Activated CD4-positive, alpha-beta memory T cell treated with anti-CD3 and anti-CD28 coated beads, Interleukin-2, amount 10 ng/mL, durations not matched to agents 7 days and 5 days (primary cell): ENCODE measurements around the gene MAN1B1. TPM values are rescaled to one million over a fixed set of nuclear protein-coding genes. Genes with fewer than 3 reads are reported as not detected.

Source experiments
- CTCF ChIA-PET: fragments of 350-600 bp; sonication (Branson Sonifier 250); formaldehyde crosslinking; loops from one replicate; lab custom pipeline; 2021; ENCODE audit warnings: antibody characterized with exemption, inconsistent platforms; lab: Charles Lee
- POLR2A ChIA-PET: fragments of 350-600 bp; sonication (Branson Sonifier 250); formaldehyde crosslinking; loops from one replicate; lab custom pipeline; 2021; ENCODE audit warnings: antibody characterized with exemption; lab: Charles Lee
- DNase-seq: peaks from one replicate; pipeline ENCODE4 v3.0.0-alpha.2; 2020
- H3K27ac Mint-ChIP-seq: one replicate; pipeline ENCODE4 v1.8.0; 2021; ENCODE audit warnings: mild to moderate bottlenecking, mixed read lengths
- H3K27me3 Mint-ChIP-seq: one replicate; pipeline ENCODE4 v1.8.0; 2021; ENCODE audit warnings: mixed read lengths
- H3K36me3 Mint-ChIP-seq: one replicate; pipeline ENCODE4 v1.8.0; 2021; ENCODE audit warnings: low read depth, mixed read lengths
- H3K4me1 Mint-ChIP-seq: one replicate; pipeline ENCODE4 v1.8.0; 2021; ENCODE audit warnings: mixed read lengths
- H3K4me3 Mint-ChIP-seq: one replicate; pipeline ENCODE4 v1.8.0; 2021; ENCODE audit warnings: mild to moderate bottlenecking, mixed read lengths
- H3K9me3 Mint-ChIP-seq: one replicate; pipeline ENCODE4 v1.8.0; 2021; ENCODE audit warnings: mixed read lengths
- total RNA-seq, 2 experiments: library from RNA; stranded (reverse); gene quantifications; one replicate each; pipeline ENCODE4 v1.2.3, GENCODE V29; 2021

The MAN1B1 gene
- total RNA-seq, 2 experiments from 2014 or later, result 51.4 to 51.9 TPM

DNA sequence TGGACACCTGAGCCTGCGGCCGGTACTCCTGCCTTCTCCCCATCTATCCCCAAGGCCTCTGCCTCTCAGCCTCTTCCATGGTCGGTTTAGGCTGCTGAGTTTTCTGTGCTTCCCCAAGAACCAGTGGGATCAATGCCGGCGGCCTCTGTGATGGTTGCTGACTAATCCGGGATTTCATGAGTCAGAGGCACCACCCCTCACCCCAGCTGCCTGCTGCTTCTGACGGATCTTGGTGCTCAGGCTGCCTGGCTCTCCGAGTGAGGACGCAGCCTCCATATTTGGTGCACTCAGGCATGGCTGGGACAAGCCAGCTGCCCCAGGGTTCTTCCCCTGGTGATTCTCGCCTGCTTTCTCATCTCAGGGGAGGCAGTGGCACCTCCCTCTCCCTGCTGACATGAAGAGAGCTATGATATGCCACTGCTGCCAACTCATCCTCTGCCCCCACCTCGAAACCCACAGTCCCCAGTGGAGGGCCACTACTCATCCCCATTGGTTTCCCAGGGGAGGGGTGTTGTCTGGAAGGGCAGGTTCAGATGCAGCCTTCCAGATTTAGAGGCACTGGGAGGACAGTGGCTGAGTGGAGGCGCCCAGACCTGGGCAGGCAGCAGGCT, 3.3 kb upstream of the MAN1B1 start:
- DNase-seq, result no peak
- H3K27ac Mint-ChIP-seq, result peak overlapping the region; percentile 24
- POLR2A ChIA-PET, result interaction anchor here (0.8 to 6.5 kb wide), 4 partner anchors 12 to 158 kb away, joined by 3 to 87 read pairs (median 4); partner anchors contain the start of genes SAPCD2 and TUBB4B
- no peaks in the 10 kb centered on the region for H3K27me3 Mint-ChIP-seq
- peaks cover 36% of the 10 kb centered on the region for H3K4me1 Mint-ChIP-seq
- H3K9me3 Mint-ChIP-seq, result no peaks in the 10 kb centered on the region
- H3K4me3 Mint-ChIP-seq, result no peak overlapping the region
- CTCF ChIA-PET, result interaction anchor here (1.0 to 1.2 kb wide), 3 partner anchors 12 to 20 kb away, joined by 3 to 4 read pairs (median 3); no protein-coding TSS in a partner anchor
- peaks cover 27% of the 10 kb centered on the region for H3K36me3 Mint-ChIP-seq

- CTCF ChIA-PET, result interaction anchor here (0.7 to 5.7 kb wide), 5 partner anchors 8 to 52 kb away, joined by 3 to 73 read pairs (median 3); partner anchors contain the start of genes FUT7 and SAPCD2
- H3K9me3 Mint-ChIP-seq, result no peaks in the 10 kb centered on the region
- peaks cover 45% of the 10 kb centered on the region for H3K4me1 Mint-ChIP-seq
- POLR2A ChIA-PET, result interaction anchor here (1.3 to 6.5 kb wide), 4 partner anchors 11 to 20 kb away, joined by 3 to 87 read pairs (median 18); partner anchors contain the start of gene SAPCD2
- no peak overlapping the region for H3K4me3 Mint-ChIP-seq
- peaks cover 35% of the 10 kb centered on the region for H3K36me3 Mint-ChIP-seq
- no peaks in the 10 kb centered on the region for H3K27me3 Mint-ChIP-seq
- DNase-seq, result no peak
- no peak overlapping the region for H3K27ac Mint-ChIP-seq
Observed at GRCh38 chr9:137084526-137084925, 2.3 kb upstream of the MAN1B1 start.

DNA sequence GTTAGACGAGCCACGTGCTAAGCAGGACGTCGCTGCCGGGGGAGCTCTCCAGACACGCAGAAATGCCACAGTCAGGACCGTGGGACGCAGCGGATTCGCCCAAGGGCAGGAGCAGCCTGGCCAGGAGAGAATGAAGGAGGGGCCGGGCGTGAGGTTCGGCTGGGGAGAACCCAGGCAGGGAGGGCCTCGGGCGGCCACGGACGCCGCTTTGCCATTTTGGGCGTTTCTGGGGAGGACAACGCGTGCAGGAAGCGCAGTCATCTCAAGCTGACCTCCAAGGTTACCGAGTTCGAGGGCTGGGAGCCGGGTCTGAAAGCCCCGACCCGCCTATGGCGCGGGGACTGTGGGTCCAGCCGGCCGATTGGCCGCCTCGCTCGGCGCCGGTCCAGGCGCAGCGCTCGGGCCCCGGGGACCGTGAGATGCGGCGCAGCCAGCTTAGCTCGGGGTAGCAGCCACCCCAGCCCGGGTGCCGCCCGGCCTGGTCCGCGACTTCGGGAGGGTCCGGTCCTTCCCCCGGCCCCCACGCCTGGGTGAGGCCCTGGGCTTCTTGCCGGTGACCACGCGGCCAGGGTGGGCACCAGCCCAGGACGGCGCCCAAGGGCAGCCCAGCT, 760 bp upstream of the MAN1B1 start:
- POLR2A ChIA-PET, result interaction anchor here (0.7 to 6.5 kb wide), 28 partner anchors 9 to 546 kb away, joined by 3 to 87 read pairs (median 5); partner anchors contain the start of genes ANAPC2, CLIC3, CYSRT1 and EXD3
- no peaks in the 10 kb centered on the region for H3K9me3 Mint-ChIP-seq
- CTCF ChIA-PET, result interaction anchor here (0.6 to 5.7 kb wide), 19 partner anchors 10 to 685 kb away, joined by 3 to 73 read pairs (median 4); partner anchors contain the start of genes CYSRT1, NPDC1, RNF224 and SAPCD2
- H3K27ac Mint-ChIP-seq, result peak overlapping the region; percentile 85
- peak overlapping the region; percentile 83 for H3K4me3 Mint-ChIP-seq
- peak; percentile 52 for DNase-seq
- no peaks in the 10 kb centered on the region for H3K27me3 Mint-ChIP-seq
- peaks cover 43% of the 10 kb centered on the region for H3K4me1 Mint-ChIP-seq
- H3K36me3 Mint-ChIP-seq, result peaks cover 36% of the 10 kb centered on the region

GRCh38 chr9:137087409-137087925, 682 bp downstream of the MAN1B1 start:
- POLR2A ChIA-PET, result interaction anchor here (1.2 to 6.5 kb wide), 17 partner anchors 8 to 189 kb away, joined by 3 to 87 read pairs (median 11); partner anchors contain the start of genes ANAPC2, RNF208, RNF224 and SAPCD2
- Mint-ChIP-seq H3K4me1 (peaks cover 46% of the 10 kb centered on the region), H3K27me3 (no peaks in the 10 kb centered on the region)

GRCh38 chr9:137088121-137088520, 1.3 kb downstream of the MAN1B1 start:
- Mint-ChIP-seq H3K27ac (peak overlapping the region; percentile 90), H3K36me3 (peaks cover 36% of the 10 kb centered on the region), H3K4me1 (peaks cover 46% of the 10 kb centered on the region), H3K27me3 (no peaks in the 10 kb centered on the region), H3K9me3 (no peaks in the 10 kb centered on the region), H3K4me3 (peak overlapping the region; percentile 89)
- ChIA-PET POLR2A (interaction anchor here (1.3 to 6.5 kb wide), 5 partner anchors 17 to 152 kb away, joined by 3 to 87 read pairs (median 5); partner anchors contain the start of genes ANAPC2, RNF224, SAPCD2 and SSNA1), CTCF (interaction anchor here (0.6 to 5.7 kb wide), 4 partner anchors 8 to 148 kb away, joined by 4 to 73 read pairs (median 38); partner anchors contain the start of genes FUT7 and SAPCD2)
- no peak for DNase-seq

More at GRCh38 chr9:137087409-137087925, 682 bp downstream of the MAN1B1 start:
- DNase-seq, result no peak
- peak overlapping the region; percentile 89 for H3K4me3 Mint-ChIP-seq
- peak overlapping the region; percentile 90 for H3K27ac Mint-ChIP-seq
- CTCF ChIA-PET, result interaction anchor here (0.6 to 5.7 kb wide), 13 partner anchors 9 to 149 kb away, joined by 3 to 73 read pairs (median 10); partner anchors contain the start of genes FUT7, NPDC1, RNF224 and SAPCD2
- peaks cover 32% of the 10 kb centered on the region for H3K36me3 Mint-ChIP-seq
- H3K9me3 Mint-ChIP-seq, result no peaks in the 10 kb centered on the region

DNA sequence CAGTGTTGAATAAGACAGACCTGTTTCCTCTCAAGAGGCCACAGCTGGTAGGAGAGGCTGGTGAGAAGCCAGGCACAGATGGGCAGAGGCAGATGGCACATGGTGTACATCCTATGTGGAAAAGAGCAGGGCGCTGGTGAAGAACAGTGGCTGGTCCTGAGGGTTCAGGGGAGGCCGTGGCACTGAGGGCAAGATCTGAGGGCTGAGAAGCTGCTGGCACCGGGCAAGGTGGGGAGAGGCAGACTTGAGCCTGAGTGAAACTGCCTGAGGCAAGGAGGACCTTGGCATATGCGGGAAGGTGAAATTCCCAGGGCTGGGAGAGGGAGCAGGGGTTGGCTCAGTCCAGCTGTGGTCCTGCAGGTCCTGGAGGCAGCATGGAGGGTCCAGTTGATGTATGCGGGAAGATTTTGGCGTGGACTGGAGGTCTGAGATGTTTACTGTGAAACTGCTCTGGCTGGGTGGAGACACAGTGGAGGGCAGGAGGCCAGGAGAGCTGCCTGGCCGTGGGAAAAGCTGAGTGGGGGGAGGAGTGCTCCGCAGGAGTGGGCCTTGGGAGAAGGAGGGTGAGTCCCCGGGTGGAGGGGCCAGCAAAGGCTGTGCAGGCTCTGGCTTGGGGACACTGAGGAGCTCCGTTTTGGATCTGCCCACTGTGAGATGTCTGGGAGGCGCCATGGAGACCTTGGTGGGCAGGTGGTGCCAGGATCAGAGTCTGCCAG, 2.6 kb downstream of the MAN1B1 start:
- ChIA-PET CTCF (interaction anchor here (1.1 to 5.7 kb wide), 2 partner anchors 20 to 60 kb away, joined by 3 to 73 read pairs; partner anchors contain the start of gene SAPCD2), POLR2A (interaction anchor here (1.7 kb wide), 1 partner anchor 151 kb away, joined by 5 read pairs; no protein-coding TSS in a partner anchor)
- DNase-seq, result no peak
- Mint-ChIP-seq H3K27me3 (no peaks in the 10 kb centered on the region), H3K27ac (peak overlapping the region; percentile 18), H3K4me1 (peaks cover 41% of the 10 kb centered on the region), H3K9me3 (no peaks in the 10 kb centered on the region), H3K36me3 (peaks cover 31% of the 10 kb centered on the region), H3K4me3 (no peak overlapping the region)

- no peaks in the 10 kb centered on the region for H3K9me3 Mint-ChIP-seq
- H3K4me3 Mint-ChIP-seq, result peak overlapping the region; percentile 62
- H3K4me1 Mint-ChIP-seq, result peaks cover 21% of the 10 kb centered on the region
- peak; percentile 91 for DNase-seq
- H3K27ac Mint-ChIP-seq, result peak overlapping the region; percentile 89
- CTCF ChIA-PET, result interaction anchor here (0.6 to 3.2 kb wide), 32 partner anchors 9 to 369 kb away, joined by 3 to 70 read pairs (median 6); partner anchors contain the start of genes ANAPC2, CYSRT1, MAN1B1 and NPDC1
- H3K36me3 Mint-ChIP-seq, result peaks cover 40% of the 10 kb centered on the region
- POLR2A ChIA-PET, result interaction anchor here (0.5 to 2.5 kb wide), 20 partner anchors 10 to 733 kb away, joined by 3 to 32 read pairs (median 4); partner anchors contain the start of genes ANAPC2, DNLZ, DPP7 and MAN1B1
- H3K27me3 Mint-ChIP-seq, result no peaks in the 10 kb centered on the region
Observed at GRCh38 chr9:137095664-137096517, 9.1 kb downstream of the MAN1B1 start.

GRCh38 chr9:137096785-137097546, 10.2 kb downstream of the MAN1B1 start:
- Mint-ChIP-seq H3K4me1 (peaks cover 19% of the 10 kb centered on the region), H3K27ac (peak overlapping the region; percentile 89), H3K4me3 (peak overlapping the region; percentile 62), H3K9me3 (peaks cover 4% of the 10 kb centered on the region), H3K36me3 (peaks cover 37% of the 10 kb centered on the region), H3K27me3 (no peaks in the 10 kb centered on the region)
- POLR2A ChIA-PET, result interaction anchor here (0.5 to 2.5 kb wide), 6 partner anchors 16 to 262 kb away, joined by 3 to 28 read pairs (median 14); partner anchors contain the start of genes DPP7, SAPCD2 and TUBB4B
- CTCF ChIA-PET, result interaction anchor here (1.7 to 3.2 kb wide), 7 partner anchors 11 to 140 kb away, joined by 9 to 70 read pairs (median 21); partner anchors contain the start of genes CYSRT1, MAN1B1, NPDC1 and RNF208
- no peak for DNase-seq

DNA sequence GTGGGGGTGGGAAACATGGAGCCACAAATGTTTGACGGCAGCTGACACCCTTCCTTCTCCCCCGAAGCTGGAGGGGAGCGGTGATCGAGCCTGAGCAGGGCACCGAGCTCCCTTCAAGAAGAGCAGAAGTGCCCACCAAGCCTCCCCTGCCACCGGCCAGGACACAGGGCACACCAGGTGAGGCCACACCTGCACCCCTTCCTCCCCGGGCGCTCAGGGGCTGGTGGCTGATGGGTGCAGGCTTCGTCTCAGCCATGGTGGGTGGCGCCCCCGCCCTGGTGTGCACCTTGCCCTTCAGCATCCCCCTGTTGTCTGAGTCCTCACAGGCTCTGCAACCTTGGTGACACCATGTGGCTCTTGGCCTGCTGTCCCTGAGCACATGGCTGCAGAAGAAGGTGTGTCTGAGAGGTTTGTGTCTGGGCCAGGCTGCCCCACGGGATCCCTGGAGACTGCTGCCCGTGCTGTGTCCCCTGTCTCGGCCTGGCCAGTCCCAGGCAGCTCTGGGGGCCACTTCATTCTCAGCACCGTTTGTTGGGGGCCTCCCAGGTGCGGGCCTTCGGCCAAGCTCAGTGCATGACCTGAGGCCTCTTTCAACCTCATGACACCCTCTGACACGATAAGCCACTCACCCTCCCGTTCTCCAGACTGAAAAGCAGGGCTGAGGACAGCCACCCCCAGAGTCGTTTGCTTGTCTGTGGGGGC, 11.1 kb downstream of the MAN1B1 start:
- Mint-ChIP-seq H3K27ac (no peak overlapping the region), H3K9me3 (peaks cover 4% of the 10 kb centered on the region), H3K4me1 (peaks cover 19% of the 10 kb centered on the region), H3K4me3 (no peak overlapping the region), H3K27me3 (no peaks in the 10 kb centered on the region), H3K36me3 (peaks cover 30% of the 10 kb centered on the region)
- ChIA-PET CTCF (interaction anchor here (3.2 kb wide), 1 partner anchor 12 kb away, joined by 70 read pairs; the partner anchor contains the start of gene MAN1B1), POLR2A (interaction anchor here (1.5 to 2.5 kb wide), 2 partner anchors 15 to 27 kb away, joined by 4 to 28 read pairs; partner anchors contain the start of genes DPP7 and SAPCD2)
- no peak for DNase-seq

GRCh38 chr9:137099231-137099630, 12.4 kb downstream of the MAN1B1 start:
- no peak overlapping the region for H3K4me3 Mint-ChIP-seq
- no peaks in the 10 kb centered on the region for H3K27me3 Mint-ChIP-seq
- no peak for DNase-seq
- CTCF ChIA-PET, result no interaction called here
- POLR2A ChIA-PET, result interaction anchor here (1.5 kb wide), 1 partner anchor 28 kb away, joined by 4 read pairs; the partner anchor contains the start of gene SAPCD2
- H3K36me3 Mint-ChIP-seq, result peaks cover 28% of the 10 kb centered on the region
- peaks cover 17% of the 10 kb centered on the region for H3K4me1 Mint-ChIP-seq
- H3K9me3 Mint-ChIP-seq, result peaks cover 4% of the 10 kb centered on the region
- H3K27ac Mint-ChIP-seq, result no peak overlapping the region
